ENCODE results near the gene ICAM4.

The ICAM4 gene

DNA sequence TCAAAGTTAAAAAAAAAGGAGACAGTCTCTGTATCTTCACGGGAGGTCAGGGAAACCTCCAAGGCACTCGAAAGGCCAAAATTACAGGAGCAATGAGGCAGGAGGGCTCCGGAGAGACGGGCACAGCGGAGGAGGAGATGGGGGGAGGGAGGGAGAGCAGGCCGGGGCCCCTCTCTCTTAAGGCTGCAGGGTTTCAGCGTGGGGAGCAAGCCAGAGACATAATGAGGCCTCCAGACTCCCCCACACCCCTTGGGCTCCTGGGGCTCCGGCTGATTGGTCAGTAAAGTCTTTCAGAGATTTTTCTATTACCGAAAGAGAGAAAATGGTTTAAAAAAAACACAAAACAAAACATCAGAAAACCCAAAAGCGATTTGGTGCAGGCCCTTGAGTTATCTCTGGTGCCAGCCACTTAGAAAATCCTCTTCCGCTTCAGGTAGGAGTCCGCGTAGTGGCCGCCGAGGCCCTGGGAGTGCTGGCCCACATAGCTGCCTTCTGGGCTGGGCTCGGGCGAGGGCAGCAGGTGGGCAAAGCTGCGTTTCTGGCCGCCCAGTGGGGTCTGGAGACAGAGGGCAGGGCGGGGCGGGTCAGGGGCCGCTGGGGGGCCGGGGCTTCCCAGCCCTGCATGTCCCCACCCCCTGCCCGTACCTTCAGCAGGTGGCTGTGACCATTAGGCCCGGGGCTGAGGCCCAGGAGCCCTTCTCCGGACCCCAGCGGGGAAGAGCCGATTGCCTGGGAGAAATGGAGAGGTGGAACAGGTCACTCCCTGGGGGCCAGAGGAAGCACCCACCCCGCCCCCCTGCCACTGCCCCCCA, 30.5 kb downstream of the ICAM4 start:
- H3K4me2 ChIP-seq (ENCODE audit: low read length) = no peak overlapping the region
- peaks cover 4% of the 10 kb centered on the region for H3K4me1 ChIP-seq (ENCODE audit: control insufficient read depth, insufficient read depth, low read length)
- H3K27me3 ChIP-seq (ENCODE audit: control insufficient read depth, insufficient read depth, low read length) = no peaks in the 10 kb centered on the region
- H3K4me3 ChIP-seq (ENCODE audit: low read length) = no peak overlapping the region
- H3K36me3 ChIP-seq (ENCODE audit: insufficient read depth, low read length) = peaks cover 34% of the 10 kb centered on the region
- no peak overlapping the region for H3K9ac ChIP-seq (ENCODE audit: low read depth, low read length)
- no peaks in the 10 kb centered on the region for H3K9me3 ChIP-seq (replicated peaks; ENCODE audit: low read length)

DNA sequence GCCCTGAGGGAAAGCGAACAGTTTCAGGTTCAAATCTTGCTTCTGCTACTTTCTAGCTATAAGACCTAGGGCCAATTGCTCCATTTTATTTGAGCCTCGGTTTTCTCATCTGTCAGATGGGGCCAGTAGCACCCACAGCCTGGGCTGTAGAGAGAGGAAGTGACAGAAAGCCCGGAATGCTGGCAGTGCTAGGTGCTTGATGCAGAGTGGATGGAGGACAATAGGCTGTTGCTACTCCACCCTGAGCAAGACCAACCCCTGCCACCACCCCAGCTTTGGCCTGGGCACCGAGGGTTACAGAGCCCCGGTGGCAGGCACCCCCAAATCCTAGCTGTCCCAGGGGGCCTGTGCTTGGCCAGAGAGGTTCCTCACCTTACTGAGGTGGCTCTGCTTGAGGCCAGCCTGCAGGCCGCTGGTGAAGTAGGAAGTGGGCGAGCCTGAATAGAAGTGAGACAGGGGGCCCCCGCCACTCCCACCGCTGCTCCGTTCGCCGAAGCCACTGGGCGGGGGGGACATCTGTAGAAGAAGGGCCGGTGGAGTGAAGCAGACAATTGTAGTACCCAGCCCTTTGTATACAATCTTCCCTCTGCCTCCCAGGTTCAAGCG, 31.2 kb downstream of the ICAM4 start:
- no peaks in the 10 kb centered on the region for H3K27me3 ChIP-seq (ENCODE audit: control insufficient read depth, insufficient read depth, low read length)
- H3K4me1 ChIP-seq (ENCODE audit: control insufficient read depth, insufficient read depth, low read length) = peaks cover 4% of the 10 kb centered on the region
- H3K9ac ChIP-seq (ENCODE audit: low read depth, low read length) = no peak overlapping the region
- no peaks in the 10 kb centered on the region for H3K9me3 ChIP-seq (replicated peaks; ENCODE audit: low read length)
- H3K4me2 ChIP-seq (ENCODE audit: low read length) = no peak overlapping the region
- no peak overlapping the region for H3K4me3 ChIP-seq (ENCODE audit: low read length)
- H3K36me3 ChIP-seq (ENCODE audit: insufficient read depth, low read length) = peaks cover 41% of the 10 kb centered on the region

DNA sequence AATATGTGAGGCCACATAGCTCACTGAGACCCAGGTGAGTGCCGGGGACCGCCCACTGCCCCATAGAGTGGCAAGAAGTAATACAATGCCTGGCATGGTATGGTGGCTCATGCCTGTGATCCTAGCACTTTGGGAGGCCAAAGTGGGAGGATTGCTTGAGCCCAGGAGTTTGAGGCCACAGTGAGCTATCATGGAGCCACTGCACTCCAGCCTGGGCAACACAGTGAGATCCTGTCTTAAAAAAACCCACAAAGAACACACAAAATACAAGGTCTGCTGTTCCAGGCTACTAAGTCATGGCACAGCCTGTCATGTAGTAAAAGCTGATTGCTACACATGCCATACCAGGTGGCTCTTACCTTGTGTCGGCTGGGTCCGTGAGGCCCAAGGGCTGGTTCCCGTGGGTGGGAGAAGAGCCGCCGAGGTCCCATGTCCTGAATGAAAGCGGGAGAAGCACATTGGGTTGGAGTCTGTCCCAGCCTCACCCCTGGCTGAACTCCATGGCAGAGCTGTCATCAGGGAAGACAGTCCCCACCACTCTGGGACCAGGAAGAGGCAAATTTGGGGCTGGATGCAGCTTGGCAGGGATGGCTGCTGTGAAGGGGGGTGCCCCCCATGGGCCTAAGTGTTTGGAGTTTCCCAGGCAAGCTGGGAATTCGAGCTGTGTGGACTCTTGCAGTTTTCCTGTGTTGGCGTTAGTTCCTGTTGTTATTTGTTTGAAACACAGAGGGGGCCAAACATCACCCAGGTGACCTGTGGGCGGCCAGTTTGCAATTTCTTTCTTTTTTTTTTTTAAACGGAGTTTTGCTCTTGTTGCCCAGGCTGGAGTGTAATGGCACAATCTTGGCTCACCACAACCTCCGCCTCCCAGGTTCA, 32.3 kb downstream of the ICAM4 start:
- Histone ChIP-seq H3K4me1 (ENCODE audit: control insufficient read depth, insufficient read depth, low read length) (peaks cover 4% of the 10 kb centered on the region), H3K4me2 (ENCODE audit: low read length) (no peak overlapping the region), H3K36me3 (ENCODE audit: insufficient read depth, low read length) (peaks cover 49% of the 10 kb centered on the region), H3K9ac (ENCODE audit: low read depth, low read length) (no peak overlapping the region), H3K9me3 (replicated peaks; ENCODE audit: low read length) (no peaks in the 10 kb centered on the region), H3K27me3 (ENCODE audit: control insufficient read depth, insufficient read depth, low read length) (no peaks in the 10 kb centered on the region), H3K4me3 (ENCODE audit: low read length) (no peak overlapping the region)

DNA sequence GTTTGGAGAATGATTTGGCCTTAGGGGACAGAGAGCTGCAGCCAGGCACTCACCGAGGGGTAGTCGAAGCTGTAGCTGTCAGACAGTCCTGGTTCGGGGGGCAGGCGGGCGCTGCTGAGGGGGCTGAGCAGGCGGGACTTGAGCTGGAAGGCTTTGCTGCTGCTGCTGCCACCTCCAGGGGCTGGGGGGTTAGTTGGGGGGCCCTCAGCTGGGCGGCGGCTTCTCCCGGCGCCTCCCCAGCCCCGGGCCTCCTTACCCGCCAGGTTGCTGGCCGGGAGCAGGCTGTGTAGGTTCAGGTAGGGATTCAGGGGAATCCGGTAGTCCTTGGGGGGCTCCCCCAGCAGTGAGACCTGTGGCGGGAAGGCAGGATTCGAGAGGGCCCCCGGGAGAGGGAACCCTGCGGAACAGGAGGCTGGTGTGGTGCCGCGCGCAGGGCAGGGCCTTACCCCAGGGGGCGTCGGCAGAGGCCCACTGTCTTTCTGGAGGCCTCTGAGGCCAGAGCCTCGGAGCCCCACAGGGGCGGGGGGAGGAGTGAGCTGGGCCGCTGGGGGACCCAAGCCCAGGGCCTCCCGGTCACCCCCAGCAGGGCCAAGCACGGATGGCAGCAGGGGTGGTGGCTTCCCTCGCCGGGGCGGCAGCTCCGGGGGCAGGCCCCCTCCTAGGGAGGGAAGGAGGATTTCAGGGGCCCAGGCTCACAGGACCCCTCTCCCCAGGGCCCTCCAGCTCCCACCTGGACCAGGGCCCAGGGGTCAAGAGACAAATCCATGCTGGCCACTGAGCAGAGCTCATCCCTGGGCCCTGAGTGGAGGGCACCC, 34.1 kb downstream of the ICAM4 start:
- peaks cover 4% of the 10 kb centered on the region for H3K4me1 ChIP-seq (ENCODE audit: control insufficient read depth, insufficient read depth, low read length)
- no peak overlapping the region for H3K4me2 ChIP-seq (ENCODE audit: low read length)
- peaks cover 60% of the 10 kb centered on the region for H3K36me3 ChIP-seq (ENCODE audit: insufficient read depth, low read length)
- no peaks in the 10 kb centered on the region for H3K27me3 ChIP-seq (ENCODE audit: control insufficient read depth, insufficient read depth, low read length)
- no peak overlapping the region for H3K9ac ChIP-seq (ENCODE audit: low read depth, low read length)
- H3K9me3 ChIP-seq (replicated peaks; ENCODE audit: low read length) = no peaks in the 10 kb centered on the region
- H3K4me3 ChIP-seq (ENCODE audit: low read length) = no peak overlapping the region

GRCh38 chr19:10321417-10321797, 34.7 kb downstream of the ICAM4 start:
- no peak overlapping the region for H3K4me3 ChIP-seq (ENCODE audit: low read length)
- H3K36me3 ChIP-seq (ENCODE audit: insufficient read depth, low read length) = peaks cover 59% of the 10 kb centered on the region
- no peak overlapping the region for H3K4me2 ChIP-seq (ENCODE audit: low read length)
- no peaks in the 10 kb centered on the region for H3K27me3 ChIP-seq (ENCODE audit: control insufficient read depth, insufficient read depth, low read length)
- no peaks in the 10 kb centered on the region for H3K4me1 ChIP-seq (ENCODE audit: control insufficient read depth, insufficient read depth, low read length)
- H3K9me3 ChIP-seq (replicated peaks; ENCODE audit: low read length) = no peaks in the 10 kb centered on the region
- H3K9ac ChIP-seq (ENCODE audit: low read depth, low read length) = no peak overlapping the region

DNA sequence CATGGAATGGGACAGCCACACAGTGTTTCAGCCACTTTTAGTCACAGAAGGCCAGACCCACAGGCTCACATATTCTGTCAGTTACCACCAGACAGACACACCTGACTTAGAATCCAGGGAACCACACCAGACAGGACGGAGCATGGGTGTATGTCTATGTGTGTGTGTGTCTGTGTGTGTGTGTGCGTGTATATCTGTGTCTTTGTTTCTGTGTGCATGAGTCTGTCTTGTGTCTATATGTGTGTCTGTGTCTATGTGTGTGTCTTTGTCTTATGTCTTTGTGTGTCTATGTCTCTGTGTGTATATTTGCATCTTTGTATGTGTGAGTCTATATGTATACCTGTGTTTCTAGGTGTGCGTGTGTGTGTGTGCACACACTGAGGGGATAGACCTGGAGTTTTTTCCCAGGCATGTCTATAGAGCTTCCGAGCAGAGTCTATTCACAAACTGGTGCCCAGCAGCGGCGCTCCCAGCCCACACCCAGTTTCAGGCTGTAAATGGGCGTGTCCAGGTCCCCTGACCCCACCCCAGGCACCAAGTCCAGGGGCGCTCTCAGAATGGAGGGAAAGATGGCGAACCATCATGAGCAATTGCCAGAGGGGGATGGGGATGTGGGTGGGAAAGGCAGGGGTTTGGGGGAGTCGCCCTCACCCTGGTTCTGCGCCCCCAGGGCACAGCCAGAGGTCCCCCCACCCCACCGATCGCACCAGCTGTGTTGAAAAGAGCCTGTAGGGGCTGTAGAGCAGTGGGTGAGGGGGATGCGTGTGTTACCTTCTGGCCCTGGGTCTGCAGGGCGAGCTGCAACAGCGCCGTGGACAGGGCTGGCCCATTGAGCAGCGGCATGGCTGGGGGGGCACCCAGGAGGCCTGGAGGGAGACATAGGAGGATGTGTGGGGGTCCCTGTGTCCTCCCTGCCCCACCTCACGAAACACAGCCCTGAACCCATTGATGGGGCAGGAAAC, 35.4 kb downstream of the ICAM4 start:
- Histone ChIP-seq H3K9ac (ENCODE audit: low read depth, low read length) (no peak overlapping the region), H3K9me3 (replicated peaks; ENCODE audit: low read length) (no peaks in the 10 kb centered on the region), H3K36me3 (ENCODE audit: insufficient read depth, low read length) (peaks cover 58% of the 10 kb centered on the region), H3K4me2 (ENCODE audit: low read length) (no peak overlapping the region), H3K4me3 (ENCODE audit: low read length) (no peak overlapping the region), H3K27me3 (ENCODE audit: control insufficient read depth, insufficient read depth, low read length) (no peaks in the 10 kb centered on the region), H3K4me1 (ENCODE audit: control insufficient read depth, insufficient read depth, low read length) (no peaks in the 10 kb centered on the region)

GRCh38 chr19:10325732-10326131, 39.0 kb downstream of the ICAM4 start:
- no peak overlapping the region for H3K4me3 ChIP-seq (ENCODE audit: low read length)
- no peaks in the 10 kb centered on the region for H3K9me3 ChIP-seq (replicated peaks; ENCODE audit: low read length)
- no peaks in the 10 kb centered on the region for H3K27me3 ChIP-seq (ENCODE audit: control insufficient read depth, insufficient read depth, low read length)
- peaks cover 71% of the 10 kb centered on the region for H3K36me3 ChIP-seq (ENCODE audit: insufficient read depth, low read length)
- no peak overlapping the region for H3K4me2 ChIP-seq (ENCODE audit: low read length)
- H3K4me1 ChIP-seq (ENCODE audit: control insufficient read depth, insufficient read depth, low read length) = no peaks in the 10 kb centered on the region
- H3K9ac ChIP-seq (ENCODE audit: low read depth, low read length) = no peak overlapping the region

DNA sequence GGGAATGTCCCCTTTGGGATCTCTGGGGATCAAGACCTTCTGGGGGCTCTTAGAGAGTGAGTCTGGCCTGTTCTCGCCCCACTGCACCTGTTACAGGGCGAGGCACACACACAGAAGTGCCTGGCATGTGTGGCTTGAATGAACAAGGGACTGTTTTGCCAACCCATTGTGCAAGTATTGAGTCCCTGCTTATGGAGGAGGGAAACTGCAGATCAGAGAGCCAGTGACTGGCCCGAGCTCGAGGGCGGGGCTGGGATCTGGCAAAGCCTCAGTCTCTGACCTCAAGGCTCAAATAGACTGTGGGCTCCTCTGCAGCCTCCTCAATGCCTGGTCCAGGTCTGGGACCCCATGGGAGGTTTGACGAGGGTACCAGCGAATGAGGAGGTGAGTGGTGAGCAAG, 41.0 kb downstream of the ICAM4 start:
- Histone ChIP-seq H3K4me1 (ENCODE audit: control insufficient read depth, insufficient read depth, low read length) (peaks cover 5% of the 10 kb centered on the region), H3K27me3 (ENCODE audit: control insufficient read depth, insufficient read depth, low read length) (no peaks in the 10 kb centered on the region), H3K4me3 (ENCODE audit: low read length) (no peak overlapping the region), H3K36me3 (ENCODE audit: insufficient read depth, low read length) (peaks cover 53% of the 10 kb centered on the region), H3K9ac (ENCODE audit: low read depth, low read length) (no peak overlapping the region), H3K9me3 (replicated peaks; ENCODE audit: low read length) (no peaks in the 10 kb centered on the region), H3K4me2 (ENCODE audit: low read length) (no peak overlapping the region)

- Histone ChIP-seq H3K4me2 (ENCODE audit: low read length) (no peak overlapping the region), H3K4me1 (ENCODE audit: control insufficient read depth, insufficient read depth, low read length) (peaks cover 7% of the 10 kb centered on the region), H3K27me3 (ENCODE audit: control insufficient read depth, insufficient read depth, low read length) (no peaks in the 10 kb centered on the region), H3K9ac (ENCODE audit: low read depth, low read length) (no peak overlapping the region), H3K9me3 (replicated peaks; ENCODE audit: low read length) (no peaks in the 10 kb centered on the region), H3K36me3 (ENCODE audit: insufficient read depth, low read length) (peaks cover 43% of the 10 kb centered on the region), H3K4me3 (ENCODE audit: low read length) (no peak overlapping the region)
These were observed 42.0 kb downstream of the ICAM4 start for GRCh38 chr19:10328558-10329429.

- Histone ChIP-seq H3K27me3 (ENCODE audit: control insufficient read depth, insufficient read depth, low read length) (no peaks in the 10 kb centered on the region), H3K36me3 (ENCODE audit: insufficient read depth, low read length) (peaks cover 41% of the 10 kb centered on the region), H3K4me2 (ENCODE audit: low read length) (no peak overlapping the region), H3K9me3 (replicated peaks; ENCODE audit: low read length) (no peaks in the 10 kb centered on the region), H3K9ac (ENCODE audit: low read depth, low read length) (no peak overlapping the region), H3K4me3 (ENCODE audit: low read length) (no peak overlapping the region), H3K4me1 (ENCODE audit: control insufficient read depth, insufficient read depth, low read length) (peaks cover 14% of the 10 kb centered on the region)
These were observed 42.8 kb downstream of the ICAM4 start for GRCh38 chr19:10329555-10329954.

Data from skeletal muscle satellite cell (primary cell).